ENCODE measurements around the gene OTOF.

DNA sequence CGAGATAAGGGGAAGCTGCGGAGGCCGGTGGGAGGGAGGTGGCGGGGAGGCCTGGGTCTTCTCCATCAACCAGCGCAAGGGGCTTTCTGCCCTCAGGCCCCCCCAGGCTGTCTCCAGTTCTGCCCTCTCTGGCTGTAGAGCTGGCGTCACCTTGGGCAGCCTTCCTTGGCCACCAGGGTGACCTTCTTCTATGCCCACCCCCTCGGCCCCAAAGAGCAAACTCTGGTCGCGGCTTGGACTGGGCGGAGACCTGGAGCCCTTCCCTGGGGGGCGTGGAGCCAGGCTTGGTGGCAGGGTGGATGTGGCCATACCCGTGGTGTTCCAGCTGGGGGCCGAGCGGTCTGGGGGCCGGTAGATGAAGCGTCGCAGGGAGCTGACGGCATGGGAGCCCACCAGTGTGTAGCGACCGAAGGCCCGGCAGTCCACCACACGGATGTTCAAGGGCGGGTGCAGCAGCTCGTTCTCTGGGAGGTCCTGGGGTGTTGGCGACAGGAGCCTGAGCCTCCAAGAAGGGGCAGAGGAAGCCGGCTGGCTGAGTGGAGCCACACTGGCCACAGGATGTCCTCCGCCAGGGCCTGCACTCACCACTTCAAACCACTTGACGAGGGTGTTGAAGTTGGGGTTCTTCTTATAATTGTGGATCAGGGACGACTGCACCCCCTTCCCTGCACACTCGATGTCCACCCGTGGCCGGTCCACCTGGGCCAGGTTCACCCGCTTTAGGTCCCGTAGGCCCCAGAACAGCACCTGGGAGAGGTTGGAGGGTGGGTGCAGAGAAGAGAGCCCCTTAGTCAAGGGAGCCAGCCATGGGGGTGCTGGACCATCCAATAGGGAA, 4.9 kb downstream of the OTOF start:
- no peak for TF ChIP-seq EZH2phosphoT487 (IDR thresholded peaks at IDR 0.05; ENCODE audit: borderline replicate concordance)
- TF ChIP-seq, protein P1, sequence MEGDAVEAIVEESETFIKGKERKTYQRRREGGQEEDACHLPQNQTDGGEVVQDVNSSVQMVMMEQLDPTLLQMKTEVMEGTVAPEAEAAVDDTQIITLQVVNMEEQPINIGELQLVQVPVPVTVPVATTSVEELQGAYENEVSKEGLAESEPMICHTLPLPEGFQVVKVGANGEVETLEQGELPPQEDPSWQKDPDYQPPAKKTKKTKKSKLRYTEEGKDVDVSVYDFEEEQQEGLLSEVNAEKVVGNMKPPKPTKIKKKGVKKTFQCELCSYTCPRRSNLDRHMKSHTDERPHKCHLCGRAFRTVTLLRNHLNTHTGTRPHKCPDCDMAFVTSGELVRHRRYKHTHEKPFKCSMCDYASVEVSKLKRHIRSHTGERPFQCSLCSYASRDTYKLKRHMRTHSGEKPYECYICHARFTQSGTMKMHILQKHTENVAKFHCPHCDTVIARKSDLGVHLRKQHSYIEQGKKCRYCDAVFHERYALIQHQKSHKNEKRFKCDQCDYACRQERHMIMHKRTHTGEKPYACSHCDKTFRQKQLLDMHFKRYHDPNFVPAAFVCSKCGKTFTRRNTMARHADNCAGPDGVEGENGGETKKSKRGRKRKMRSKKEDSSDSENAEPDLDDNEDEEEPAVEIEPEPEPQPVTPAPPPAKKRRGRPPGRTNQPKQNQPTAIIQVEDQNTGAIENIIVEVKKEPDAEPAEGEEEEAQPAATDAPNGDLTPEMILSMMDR (conservative IDR thresholded peaks at IDR 0.05; ENCODE audit: low read length) = no peak
